ENCODE results near the gene ARFGAP2. TPM values are rescaled to one million over a fixed set of nuclear protein-coding genes. Genes with fewer than 3 reads are reported as not detected.

ARFGAP2 gene
- polyA plus RNA-seq, 1 of the 3 experiments (the other 2 are of a cell fraction): 52.5 TPM

GRCh38 chr11:47216121-47216798 lies 39.6 kb upstream of the ARFGAP2 start (continued):
- TF ChIP-seq CTCF (IDR thresholded peaks at IDR 0.05) (no peak), MAX (IDR thresholded peaks at IDR 0.05; ENCODE audit: low read depth) (no peak), NRF1 (IDR thresholded peaks at IDR 0.05; ENCODE audit: low read depth, low read length) (no peak), TEAD4 (IDR thresholded peaks at IDR 0.05; ENCODE audit: borderline replicate concordance, insufficient read depth) (no peak)

DNA sequence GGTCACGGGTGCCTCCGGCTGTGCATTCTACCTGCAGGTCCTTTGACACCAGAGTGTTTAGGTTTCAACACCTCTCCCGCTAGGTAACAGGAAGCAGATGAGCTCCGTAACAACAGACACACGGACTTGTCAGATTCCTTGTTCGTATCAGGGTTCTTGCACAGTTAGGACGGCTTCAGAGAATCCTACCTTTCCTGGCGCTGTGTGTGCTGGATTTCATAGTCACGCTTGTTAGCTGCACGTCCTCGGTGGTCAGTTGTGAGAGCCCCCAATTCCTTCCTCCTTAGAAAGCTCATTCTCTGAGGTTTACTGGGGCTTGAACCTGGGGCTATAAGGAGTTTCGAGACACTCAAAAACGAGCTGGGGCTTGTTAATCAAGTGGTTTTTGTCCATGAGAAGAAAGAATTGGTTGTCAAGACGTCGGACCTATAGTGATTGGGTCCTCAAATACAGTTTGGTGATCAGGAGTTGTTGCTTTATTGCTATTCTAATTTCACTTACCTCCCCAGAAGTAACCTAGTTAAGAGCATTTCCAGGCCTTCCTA lies 38.8 kb upstream of the ARFGAP2 start:
- WGBS (ENCODE audit: low lambda C conversion rate): 11% methylated on average over 15 of the region's 15 CpGs
- H3K27me3 ChIP-seq (ENCODE audit: insufficient read depth): no peaks in the 10 kb centered on the region
- peaks cover 36% of the 10 kb centered on the region for H4K20me1 ChIP-seq (ENCODE audit: insufficient read depth)
- peak overlapping the region; percentile 92 for H3K4me2 ChIP-seq
- no peak for DNase-seq
- H2AFZ ChIP-seq (ENCODE audit: low read depth): peak overlapping the region; percentile 50; the same call in 1 of the 2 replicates
- TF ChIP-seq RAD21 (IDR thresholded peaks at IDR 0.05; ENCODE audit: low read length) (no peak), EZH2phosphoT487 (IDR thresholded peaks at IDR 0.05; ENCODE audit: borderline replicate concordance, low read depth) (no peak), GABPA (IDR thresholded peaks at IDR 0.05; ENCODE audit: low read depth) (no peak), FOSL2 (IDR thresholded peaks at IDR 0.05; ENCODE audit: borderline replicate concordance, low read depth) (no peak), YY1 (IDR thresholded peaks at IDR 0.05; ENCODE audit: low read depth) (no peak)
- ChIA-PET POLR2A (interaction anchor here (1.0 to 4.2 kb wide), 6 partner anchors 19 to 193 kb away, joined by 3 to 69 read pairs (median 4); partner anchors contain the start of genes ACP2 and PACSIN3), CTCF (interaction anchor here (0.8 to 4.0 kb wide), 7 partner anchors 8 to 43 kb away, joined by 4 to 28 read pairs (median 7); partner anchors contain the start of genes ACP2, ARFGAP2, NR1H3 and PACSIN3)
- H3K4me1 ChIP-seq (ENCODE audit: control insufficient read depth in 1 of 2, insufficient read depth in 2 of 2, low read depth in 1 of 2, low read length in 1 of 2): peaks cover 16 to 27% of the 10 kb centered on the region in 2 experiments; a peak in 2 of 4 replicates
- H3F3A ChIP-seq (replicated peaks; ENCODE audit: insufficient read depth): peaks cover 34% of the 10 kb centered on the region
- H3K79me2 ChIP-seq (ENCODE audit: insufficient read depth): peaks cover 55% of the 10 kb centered on the region
- peak overlapping the region; percentile 96 for H3K9ac ChIP-seq
- no peaks in the 10 kb centered on the region for H3K9me2 ChIP-seq
- peak overlapping the region; percentile 90 to 94 for H3K27ac ChIP-seq (ENCODE audit: low read depth in 2 of 2, low read length in 1 of 2)
- peaks cover 9 to 16% of the 10 kb centered on the region in 2 experiments for H3K36me3 ChIP-seq (replicated peaks in 1 of 2; ENCODE audit: control insufficient read depth in 1 of 2, insufficient read depth in 2 of 2, low read length in 1 of 2)
- no peaks in the 10 kb centered on the region for H3K9me3 ChIP-seq
- peak overlapping the region; percentile 61 to 79 for H3K4me3 ChIP-seq (ENCODE audit: low read depth in 2 of 2, low read length in 1 of 2)

DNA sequence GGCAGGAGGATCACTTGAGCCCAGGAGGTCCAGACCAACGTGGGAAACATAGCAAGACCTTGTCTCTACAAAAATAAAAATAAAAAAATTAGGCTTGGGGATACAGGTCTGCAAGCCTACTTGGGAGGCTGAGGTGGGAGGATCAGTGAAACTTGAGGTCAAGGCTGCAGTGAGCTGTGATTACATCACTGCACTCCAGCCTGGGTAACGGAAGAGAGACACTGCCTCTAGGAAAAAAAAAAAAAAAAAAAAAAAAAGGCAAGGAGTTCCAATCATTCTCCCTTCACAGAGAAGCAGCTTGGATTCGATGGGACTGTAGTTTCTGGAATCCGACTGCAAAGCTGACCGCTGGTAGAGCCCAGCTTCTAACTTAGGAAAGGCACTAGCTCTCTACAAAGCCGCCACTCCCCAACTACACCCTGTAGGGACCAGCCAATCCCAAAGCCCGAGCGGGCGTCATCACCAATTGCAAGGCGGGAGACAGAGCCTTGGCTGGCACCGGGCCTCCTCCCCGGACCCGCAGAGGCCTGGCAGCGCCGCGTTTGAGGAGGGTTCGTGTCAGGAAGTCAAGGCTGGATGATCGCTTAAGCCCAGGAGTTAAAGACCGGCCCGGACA lies 37.4 kb upstream of the ARFGAP2 start:
- Histone ChIP-seq H3K36me3 (replicated peaks in 1 of 2; ENCODE audit: control insufficient read depth in 1 of 2, insufficient read depth in 2 of 2, low read length in 1 of 2) (peaks cover 7 to 10% of the 10 kb centered on the region in 2 experiments), H4K20me1 (ENCODE audit: insufficient read depth) (peaks cover 24% of the 10 kb centered on the region), H3K79me2 (ENCODE audit: insufficient read depth) (peaks cover 42% of the 10 kb centered on the region), H3K27me3 (ENCODE audit: insufficient read depth) (no peaks in the 10 kb centered on the region), H3F3A (replicated peaks; ENCODE audit: insufficient read depth) (peaks cover 25% of the 10 kb centered on the region), H3K4me2 (peak overlapping the region; percentile 92), H2AFZ (ENCODE audit: low read depth) (peak overlapping the region; percentile 85), H3K4me1 (ENCODE audit: control insufficient read depth in 1 of 2, insufficient read depth in 2 of 2, low read depth in 1 of 2, low read length in 1 of 2) (peaks cover 16 to 20% of the 10 kb centered on the region in 2 experiments; a peak in 2 of 4 replicates), H3K9me2 (no peaks in the 10 kb centered on the region), H3K4me3 (ENCODE audit: low read depth in 2 of 2, low read length in 1 of 2) (peak overlapping the region; percentile 61 to 79), H3K9me3 (no peaks in the 10 kb centered on the region), H3K27ac (ENCODE audit: low read depth in 2 of 2, low read length in 1 of 2) (peak overlapping the region; percentile 87 to 90), H3K9ac (peak overlapping the region; percentile 96)
- peak; percentile 88 for DNase-seq
- 6% methylated on average over 16 of the region's 20 CpGs for WGBS (ENCODE audit: low lambda C conversion rate)
- POLR2A ChIA-PET: interaction anchor here (0.6 to 4.2 kb wide), 10 partner anchors 11 to 346 kb away, joined by 3 to 69 read pairs (median 3); partner anchors contain the start of genes ACP2, CSTPP1 and PACSIN3
- CTCF ChIA-PET: interaction anchor here (1.4 to 4.0 kb wide), 5 partner anchors 27 to 45 kb away, joined by 7 to 28 read pairs (median 15); partner anchors contain the start of genes ACP2, ARFGAP2, NR1H3 and PACSIN3
- TF ChIP-seq ELF1 (IDR thresholded peaks at IDR 0.05) (no peak), TCF12 (IDR thresholded peaks at IDR 0.05) (no peak), FOXM1 (IDR thresholded peaks at IDR 0.05; ENCODE audit: low read depth) (no peak), TAF1 (IDR thresholded peaks at IDR 0.05; ENCODE audit: borderline replicate concordance, low read depth, low read length) (peak; percentile 71; the same call in 1 of the 2 replicates), FOSL2 (IDR thresholded peaks at IDR 0.05; ENCODE audit: borderline replicate concordance, low read depth) (no peak), CHD2 (IDR thresholded peaks at IDR 0.05; ENCODE audit: low read length, partially characterized antibody) (no peak), RFX5 (IDR thresholded peaks at IDR 0.05; ENCODE audit: low read length) (peak; percentile 98), CTCF (IDR thresholded peaks at IDR 0.05) (no peak), TEAD4 (IDR thresholded peaks at IDR 0.05; ENCODE audit: borderline replicate concordance, insufficient read depth) (no peak), FOXJ3 (CRISPR knock-in tag; IDR thresholded peaks at IDR 0.05) (no peak), SIN3A (IDR thresholded peaks at IDR 0.05; ENCODE audit: borderline replicate concordance, low read depth, low read length) (peak; percentile 33; the same call in 1 of the 2 replicates)
- TF ChIP-seq, protein P1, sequence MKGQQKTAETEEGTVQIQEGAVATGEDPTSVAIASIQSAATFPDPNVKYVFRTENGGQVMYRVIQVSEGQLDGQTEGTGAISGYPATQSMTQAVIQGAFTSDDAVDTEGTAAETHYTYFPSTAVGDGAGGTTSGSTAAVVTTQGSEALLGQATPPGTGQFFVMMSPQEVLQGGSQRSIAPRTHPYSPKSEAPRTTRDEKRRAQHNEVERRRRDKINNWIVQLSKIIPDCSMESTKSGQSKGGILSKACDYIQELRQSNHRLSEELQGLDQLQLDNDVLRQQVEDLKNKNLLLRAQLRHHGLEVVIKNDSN (IDR thresholded peaks at IDR 0.05; ENCODE audit: borderline replicate concordance, low read depth): no peak

Measured in SK-N-SH (cell line).